Heart left ventricle (tissue), 13 donors: ENCODE data around the gene TF.

Experiments used
- POLR2A ChIP-seq, 2 donors: fragments of 450-650 bp; IDR thresholded peaks; one replicate each; pipeline ENCODE4 v1.6.1; 2017; ENCODE audit warnings: antibody characterized with exemption in 2 of 2, mild to moderate bottlenecking in 2 of 2, moderate library complexity in 2 of 2
- TF ChIP-seq, protein P1 (sequence below), 12 donors: fragments of 200-600 bp; sonication (generic) in 4 of 12; IDR thresholded peaks; one replicate each; pipeline versions ENCODE4 v1.5.0 to v1.8.0; 2018 to 2022; ENCODE audit warnings: antibody characterized with exemption in 12 of 12, mild to moderate bottlenecking in 5 of 12
- donor health status: ischemic (EF 13 %, LVEDD 7.1; RV severe dilation, severe dysfunction).
- donor health status: DM: no; HTN: yes; CAD: no.
- donor health status: DM: no; HTN: no; CAD: no.
- donor health status: ischemic (EF 25% LVEDD 6.9; RV normal size, moderate dysfunction).
- donor health status: ischemic (EF 25% LVEDD 5.7; RV mildly dilated, moderate dysfunction).
- donor health status: ischemic (EF 35%, LVEDD 5.7; RV mildly dilated, moderate dysfunction).
- donor health status: nonischemic (EF 11% LVEDD 7.7; RV severe dilation, severe dysfunction).
- donor health status: DM: yes; HTN: yes; CAD: no.
- donor health status: PGD.
- donor health status: ischemic (EF 29% LVEDD 5.4; RV normal size, mild dysfunction).
- donor health status: nonischemic (EF 23%, LVEDD 6.1; RV moderate dilation, normal function).

DNA sequence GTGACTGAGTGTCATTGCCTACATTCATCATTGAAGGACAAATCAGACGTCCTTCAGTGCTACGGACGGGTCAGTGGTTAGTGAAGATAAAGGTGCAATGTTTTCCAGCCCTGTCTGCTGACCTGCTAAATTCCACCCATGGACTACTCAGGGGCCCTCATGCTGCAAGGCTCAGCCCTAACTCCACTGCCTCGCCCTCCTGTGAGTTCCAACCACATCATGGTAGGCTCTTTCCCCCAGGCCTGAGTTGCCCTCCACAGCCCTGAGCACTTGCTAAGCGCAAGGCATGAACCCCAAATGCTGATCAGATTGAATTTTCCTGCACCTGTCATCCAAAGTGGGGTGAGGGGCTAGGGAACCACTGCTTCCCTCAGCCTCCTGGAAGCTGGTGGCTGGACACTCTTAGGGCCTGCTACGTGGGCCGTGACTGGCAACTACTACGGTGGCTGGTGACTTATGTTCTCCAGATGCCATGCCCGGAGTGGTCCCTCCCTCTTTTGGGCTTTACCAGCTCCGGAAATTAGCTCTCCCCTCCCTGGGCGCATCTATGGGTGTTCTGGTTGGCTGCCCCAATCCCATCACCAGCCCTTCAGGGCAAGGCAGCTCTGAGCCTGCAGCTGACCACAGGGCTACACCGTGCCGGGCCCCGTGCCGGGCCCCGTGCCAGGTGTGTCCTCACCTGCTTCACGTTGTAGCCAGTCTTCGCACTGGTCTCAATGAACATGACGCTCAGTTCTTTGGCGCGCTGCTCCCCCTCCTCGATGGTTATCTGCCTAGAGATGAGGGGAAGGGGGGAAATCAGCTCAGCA lies 91.5 kb downstream of the TF start:
- TF ChIP-seq, protein P1, sequence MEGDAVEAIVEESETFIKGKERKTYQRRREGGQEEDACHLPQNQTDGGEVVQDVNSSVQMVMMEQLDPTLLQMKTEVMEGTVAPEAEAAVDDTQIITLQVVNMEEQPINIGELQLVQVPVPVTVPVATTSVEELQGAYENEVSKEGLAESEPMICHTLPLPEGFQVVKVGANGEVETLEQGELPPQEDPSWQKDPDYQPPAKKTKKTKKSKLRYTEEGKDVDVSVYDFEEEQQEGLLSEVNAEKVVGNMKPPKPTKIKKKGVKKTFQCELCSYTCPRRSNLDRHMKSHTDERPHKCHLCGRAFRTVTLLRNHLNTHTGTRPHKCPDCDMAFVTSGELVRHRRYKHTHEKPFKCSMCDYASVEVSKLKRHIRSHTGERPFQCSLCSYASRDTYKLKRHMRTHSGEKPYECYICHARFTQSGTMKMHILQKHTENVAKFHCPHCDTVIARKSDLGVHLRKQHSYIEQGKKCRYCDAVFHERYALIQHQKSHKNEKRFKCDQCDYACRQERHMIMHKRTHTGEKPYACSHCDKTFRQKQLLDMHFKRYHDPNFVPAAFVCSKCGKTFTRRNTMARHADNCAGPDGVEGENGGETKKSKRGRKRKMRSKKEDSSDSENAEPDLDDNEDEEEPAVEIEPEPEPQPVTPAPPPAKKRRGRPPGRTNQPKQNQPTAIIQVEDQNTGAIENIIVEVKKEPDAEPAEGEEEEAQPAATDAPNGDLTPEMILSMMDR (IDR thresholded peaks at IDR 0.05): no peak
- no peak for TF ChIP-seq POLR2A (IDR thresholded peaks at IDR 0.05)
